KMS-11 (cell line): ENCODE data around the gene RNASET2.

Experiments used
- H2AFZ ChIP-seq: fragments of 200-600 bp; sonication (generic); 2 replicates; pipeline ENCODE4 v1.6.1; 2016; ENCODE audit warnings: antibody characterized with exemption, mixed run types, low read depth
- H3K27ac ChIP-seq: fragments of 200-600 bp; sonication (generic); 2 replicates; pipeline ENCODE4 v1.6.1; 2016; ENCODE audit warnings: mild to moderate bottlenecking, mixed run types
- H3K27me3 ChIP-seq: fragments of 200-600 bp; sonication (generic); 2 replicates; pipeline ENCODE4 v1.6.1; 2017; ENCODE audit warnings: mild to moderate bottlenecking, low read depth, mixed run types, moderate library complexity; ENCODE audit not compliant: insufficient read depth
- H3K36me3 ChIP-seq: fragments of 200-600 bp; sonication (generic); 2 replicates; pipeline ENCODE4 v1.6.1; 2017; ENCODE audit warnings: mild to moderate bottlenecking, mixed run types; ENCODE audit not compliant: insufficient read depth
- H3K4me1 ChIP-seq: fragments of 200-600 bp; sonication (generic); 2 replicates; pipeline ENCODE4 v1.6.1; 2016; ENCODE audit warnings: mild to moderate bottlenecking, low read depth, mixed run types; ENCODE audit not compliant: poor library complexity, severe bottlenecking
- H3K4me2 ChIP-seq: fragments of 200-600 bp; sonication (generic); 2 replicates; pipeline ENCODE4 v1.7.0; 2016; ENCODE audit warnings: mild to moderate bottlenecking, mixed run types
- H3K4me3 ChIP-seq: fragments of 200-600 bp; sonication (generic); IDR thresholded peaks from 2 replicates; pipeline ENCODE4 v1.6.1; 2017; ENCODE audit warnings: low read depth, low read length, mixed read lengths; ENCODE audit not compliant: insufficient read depth
- H3K79me2 ChIP-seq: fragments of 200-600 bp; sonication (generic); 2 replicates; pipeline ENCODE4 v1.6.1; 2016; ENCODE audit warnings: low read depth, mixed run types; ENCODE audit not compliant: insufficient read depth
- H3K9ac ChIP-seq: fragments of 200-600 bp; sonication (generic); 2 replicates; pipeline ENCODE4 v1.6.1; 2016; ENCODE audit warnings: mild to moderate bottlenecking, mixed run types
- H4K20me1 ChIP-seq: fragments of 200-600 bp; sonication (generic); 2 replicates; pipeline ENCODE4 v1.6.1; 2016; ENCODE audit warnings: mild to moderate bottlenecking, mixed run types; ENCODE audit not compliant: insufficient read depth
- CTCF ChIP-seq: fragments of 200-600 bp; sonication (generic); conservative IDR thresholded peaks from 2 replicates; pipeline ENCODE4 v1.6.1; 2017; ENCODE audit warnings: low read depth, mild to moderate bottlenecking, antibody characterized with exemption, low read length, moderate library complexity, mixed read lengths

RNASET2 gene

GRCh38 chr6:166956444-166957086, at the start of gene RNASET2:
RNASET2 (minus strand) TSS chr6:166956550; CDS start chr6:166956182, 368 bp downstream.
- Histone ChIP-seq H3K4me1 (peaks cover 18% of the 10 kb centered on the region), H4K20me1 (no peaks in the 10 kb centered on the region), H3K4me2 (peak within 1 kb of the TSS; percentile 92), H3K36me3 (no peaks in the 10 kb centered on the region), H2AFZ (peak within 1 kb of the TSS; percentile 93), H3K27me3 (no peaks in the 10 kb centered on the region), H3K4me3 (no peak within 1 kb of the TSS), H3K9ac (peak within 1 kb of the TSS; percentile 47; the same call in 1 of the 2 replicates), H3K79me2 (no peaks in the 10 kb centered on the region), H3K27ac (no peak within 1 kb of the TSS)
- TF ChIP-seq CTCF, result no peak

- Histone ChIP-seq H3K9ac (no peak overlapping the region), H3K79me2 (peaks cover 7% of the 10 kb centered on the region; the same call in 1 of the 2 replicates), H3K4me2 (no peak overlapping the region), H2AFZ (no peak overlapping the region), H3K27ac (no peak overlapping the region), H4K20me1 (no peaks in the 10 kb centered on the region), H3K27me3 (no peaks in the 10 kb centered on the region), H3K4me1 (peaks cover 17% of the 10 kb centered on the region), H3K36me3 (peaks cover 4% of the 10 kb centered on the region; the same call in 1 of the 2 replicates), H3K4me3 (no peak overlapping the region)
- TF ChIP-seq CTCF, result no peak
These were observed 49.2 kb upstream of the RNASET2 start for GRCh38 chr6:167005350-167006159.

GRCh38 chr6:167000759-167001158, 44.4 kb upstream of the RNASET2 start:
- Histone ChIP-seq H4K20me1 (no peaks in the 10 kb centered on the region), H3K27me3 (no peaks in the 10 kb centered on the region), H3K79me2 (peaks cover 38% of the 10 kb centered on the region; the same call in 1 of the 2 replicates), H3K27ac (no peak overlapping the region), H2AFZ (no peak overlapping the region), H3K36me3 (0 out of 2 replicates have a peak, but pooled peaks cover 4% of the 10 kb centered on the region), H3K9ac (no peak overlapping the region; the same call in 1 of the 2 replicates), H3K4me1 (peaks cover 28% of the 10 kb centered on the region), H3K4me3 (no peak overlapping the region), H3K4me2 (peak overlapping the region; percentile 78)
- no peak for TF ChIP-seq CTCF

GRCh38 chr6:166999884-167000253, 43.5 kb upstream of the RNASET2 start:
- Histone ChIP-seq H3K27ac (peak overlapping the region; percentile 34), H3K4me3 (no peak overlapping the region), H4K20me1 (no peaks in the 10 kb centered on the region), H3K36me3 (no peaks in the 10 kb centered on the region), H3K79me2 (peaks cover 38% of the 10 kb centered on the region; the same call in 1 of the 2 replicates), H3K4me1 (peaks cover 28% of the 10 kb centered on the region), H2AFZ (peak overlapping the region; percentile 87), H3K9ac (peak overlapping the region; percentile 68), H3K27me3 (no peaks in the 10 kb centered on the region), H3K4me2 (peak overlapping the region; percentile 78)
- no peak for TF ChIP-seq CTCF
